Vagina (tissue), 2 donors: Measurements from ENCODE around the gene SCARB2. TPM values are rescaled to one million over a fixed set of nuclear protein-coding genes. Genes with fewer than 3 reads are reported as not detected.

Source experiments
- DNase-seq, 2 donors: peaks; one replicate each; pipeline ENCODE4 v3.0.0-alpha.2; 2017; ENCODE audit errors: extremely low spot score in 2 of 2
- H3K27ac ChIP-seq: fragments of 200-600 bp; sonication (generic); one replicate; pipeline ENCODE4 v1.5.1; 2019
- H3K27me3 ChIP-seq: fragments of 200-600 bp; sonication (generic); one replicate; pipeline ENCODE4 v1.5.1; 2019
- H3K36me3 ChIP-seq, 2 donors: fragments of 200-600 bp; sonication (generic); one replicate each; pipeline ENCODE4 v1.5.1; 2017 to 2019
- H3K4me1 ChIP-seq: fragments of 200-600 bp; sonication (generic); one replicate; pipeline ENCODE4 v1.5.1; 2019
- H3K4me3 ChIP-seq, 2 donors: fragments of 200-600 bp; sonication (generic); 1 replicate in 1 of 2; 2 replicates in 1 of 2; pipeline ENCODE4 v1.5.1; 2016 to 2019
- H3K9me3 ChIP-seq: fragments of 200-600 bp; sonication (generic); one replicate; pipeline ENCODE4 v1.5.1; 2019
- POLR2A ChIP-seq, 2 donors: fragments of 450-650 bp; IDR thresholded peaks; one replicate each; pipeline ENCODE4 v1.6.1; 2017; ENCODE audit warnings: antibody characterized with exemption in 2 of 2, mild to moderate bottlenecking in 2 of 2, moderate library complexity in 2 of 2
- POLR2AphosphoS5 ChIP-seq, 2 donors: sonication (generic); formaldehyde crosslinking; IDR thresholded peaks; one replicate each; pipeline ENCODE4 v1.9.0; 2017; ENCODE audit warnings: antibody characterized with exemption in 2 of 2, mild to moderate bottlenecking in 2 of 2, low read depth in 1 of 2; ENCODE audit not compliant: insufficient read depth in 1 of 2
- intact Hi-C: fragments of 100-400 bp; cut with DNase I; formaldehyde crosslinking; loops from one replicate; pipeline ENCODE4 v1.15.1; 2023
- total RNA-seq: library from RNA; depleted of rRNA; stranded (reverse); fragments of >200 nt; gene quantifications from one replicate; pipeline ENCODE4 v1.2.3, GENCODE V29; 2016
- TF ChIP-seq, protein P1 (sequence below), 3 experiments: fragments of 450-650 bp in 2 of 3; fragments of 200-600 bp in 1 of 3; sonication (generic) in 1 of 3; IDR thresholded peaks; one replicate each; pipeline ENCODE4 v1.5.1; 2017 to 2019; ENCODE audit warnings: antibody characterized with exemption in 3 of 3, mild to moderate bottlenecking in 2 of 3, moderate library complexity in 2 of 3

SCARB2 gene
- total RNA-seq, 1 donor from 2014 or later: 156 TPM

DNA sequence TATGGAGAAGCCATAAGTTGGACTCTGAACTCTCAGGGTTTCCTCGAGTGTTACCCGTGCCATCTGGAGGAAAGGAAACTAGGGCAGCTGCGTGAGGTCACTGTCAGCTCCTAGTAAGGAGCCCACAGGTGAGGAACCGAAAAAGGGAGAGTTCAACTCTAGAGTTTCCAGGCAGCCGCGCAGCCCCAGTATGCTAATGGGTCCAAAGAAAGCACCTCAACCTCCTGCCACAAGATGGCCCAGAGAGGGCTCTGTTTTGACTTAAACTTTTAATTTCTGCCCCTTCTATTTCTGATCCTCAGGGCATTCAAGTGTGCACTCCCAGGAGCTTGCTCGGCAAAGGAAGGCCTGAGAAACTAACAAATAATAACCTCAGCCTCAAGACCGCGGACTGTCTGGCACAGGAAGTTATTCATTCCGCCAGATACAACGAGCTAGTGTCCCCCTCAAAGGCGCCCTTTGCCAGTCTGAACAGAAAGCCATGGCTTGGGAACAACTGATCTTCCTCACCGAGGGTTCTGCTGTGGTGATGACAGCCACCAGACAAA lies 13.9 kb downstream of the SCARB2 start:
- Histone ChIP-seq H3K27me3 (no peaks in the 10 kb centered on the region), H3K27ac (peak overlapping the region; percentile 82), H3K4me3 (peak overlapping the region in 1 of 2 donors; percentile 20), H3K4me1 (peaks cover 83% of the 10 kb centered on the region), H3K36me3 (peaks cover 0 to 9% of the 10 kb centered on the region in 2 donors), H3K9me3 (no peaks in the 10 kb centered on the region)
- intact Hi-C loops: no loop called here
- TF ChIP-seq, protein P1, sequence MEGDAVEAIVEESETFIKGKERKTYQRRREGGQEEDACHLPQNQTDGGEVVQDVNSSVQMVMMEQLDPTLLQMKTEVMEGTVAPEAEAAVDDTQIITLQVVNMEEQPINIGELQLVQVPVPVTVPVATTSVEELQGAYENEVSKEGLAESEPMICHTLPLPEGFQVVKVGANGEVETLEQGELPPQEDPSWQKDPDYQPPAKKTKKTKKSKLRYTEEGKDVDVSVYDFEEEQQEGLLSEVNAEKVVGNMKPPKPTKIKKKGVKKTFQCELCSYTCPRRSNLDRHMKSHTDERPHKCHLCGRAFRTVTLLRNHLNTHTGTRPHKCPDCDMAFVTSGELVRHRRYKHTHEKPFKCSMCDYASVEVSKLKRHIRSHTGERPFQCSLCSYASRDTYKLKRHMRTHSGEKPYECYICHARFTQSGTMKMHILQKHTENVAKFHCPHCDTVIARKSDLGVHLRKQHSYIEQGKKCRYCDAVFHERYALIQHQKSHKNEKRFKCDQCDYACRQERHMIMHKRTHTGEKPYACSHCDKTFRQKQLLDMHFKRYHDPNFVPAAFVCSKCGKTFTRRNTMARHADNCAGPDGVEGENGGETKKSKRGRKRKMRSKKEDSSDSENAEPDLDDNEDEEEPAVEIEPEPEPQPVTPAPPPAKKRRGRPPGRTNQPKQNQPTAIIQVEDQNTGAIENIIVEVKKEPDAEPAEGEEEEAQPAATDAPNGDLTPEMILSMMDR (IDR thresholded peaks at IDR 0.05): no peak
- TF ChIP-seq POLR2A (IDR thresholded peaks at IDR 0.05) (no peak), POLR2AphosphoS5 (IDR thresholded peaks at IDR 0.05; ENCODE audit: insufficient read depth in 1 of 2, low read depth in 1 of 2) (no peak)
- DNase-seq: no peak

DNA sequence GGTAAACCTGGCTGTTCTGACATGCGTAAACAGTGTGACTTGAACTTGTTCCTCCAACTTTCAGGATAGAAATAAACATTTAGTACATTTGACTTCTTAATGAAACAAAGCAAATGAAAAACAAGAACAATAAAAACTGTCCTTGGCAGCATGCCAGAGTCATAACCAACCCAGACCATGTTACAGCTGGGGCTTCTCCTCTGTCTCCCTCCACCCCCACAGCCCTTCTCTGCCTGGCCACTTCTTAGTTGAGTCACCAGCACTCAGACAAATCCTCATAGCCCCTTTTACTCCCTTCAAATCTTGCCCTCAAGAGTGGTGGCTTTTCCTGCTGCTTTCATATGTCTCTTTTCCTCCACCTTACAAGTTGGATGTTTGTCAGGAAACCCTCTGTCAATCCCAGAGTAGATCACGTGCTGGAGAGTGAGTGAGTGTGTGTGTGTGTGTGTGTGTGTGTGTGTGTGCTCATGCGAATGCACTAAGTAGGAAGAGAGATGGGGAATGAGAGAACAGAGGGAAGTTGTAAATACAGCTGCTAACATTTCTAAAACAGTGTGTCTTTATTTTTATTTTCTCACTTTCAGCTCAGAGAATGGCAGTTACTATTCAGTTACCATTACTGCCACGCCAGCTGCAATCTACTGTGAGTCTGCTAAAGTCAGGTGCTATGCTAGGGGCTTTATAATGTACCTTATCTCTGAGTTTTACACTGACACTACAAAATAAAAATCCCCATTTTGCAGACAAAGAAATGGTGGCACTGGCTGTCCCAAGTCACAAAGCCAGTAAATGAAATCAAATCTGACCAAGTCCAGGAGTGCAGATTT lies 15.0 kb downstream of the SCARB2 start:
- Histone ChIP-seq H3K4me3 (peak overlapping the region in 1 of 2 donors; percentile 1), H3K36me3 (peaks cover 0 to 12% of the 10 kb centered on the region in 2 donors), H3K4me1 (peaks cover 88% of the 10 kb centered on the region), H3K9me3 (no peaks in the 10 kb centered on the region), H3K27ac (peak overlapping the region; percentile 82), H3K27me3 (no peaks in the 10 kb centered on the region)
- intact Hi-C loops: no loop called here
- TF ChIP-seq, protein P1 (IDR thresholded peaks at IDR 0.05): no peak
- TF ChIP-seq POLR2AphosphoS5 (IDR thresholded peaks at IDR 0.05; ENCODE audit: insufficient read depth in 1 of 2, low read depth in 1 of 2): peak; percentile 59 to 76
- DNase-seq: no peak

DNA sequence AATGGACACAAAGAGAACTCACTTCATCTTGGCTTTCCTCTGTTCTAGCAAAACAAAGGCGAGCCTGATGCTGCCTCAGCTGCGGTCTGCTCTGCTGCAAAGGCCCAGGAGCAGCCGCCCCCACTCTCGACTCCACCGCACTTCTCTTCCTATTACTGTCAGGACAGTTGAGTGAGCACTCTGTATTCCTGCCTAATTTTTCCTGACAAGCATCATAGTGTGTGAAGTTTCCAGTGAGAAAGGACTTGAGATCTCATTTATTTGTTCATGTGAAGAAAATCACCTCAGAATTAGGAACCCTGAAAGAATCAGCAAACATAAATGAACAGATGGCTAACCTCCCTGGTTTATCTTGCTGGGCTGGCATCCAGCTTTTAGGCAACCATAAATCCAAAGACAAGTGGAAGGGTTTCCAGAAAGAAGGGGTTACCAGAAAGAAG lies 15.6 kb downstream of the SCARB2 start:
- no peaks in the 10 kb centered on the region for H3K9me3 ChIP-seq
- intact Hi-C loops: no loop called here
- H3K4me3 ChIP-seq: no peak overlapping the region
- no peaks in the 10 kb centered on the region for H3K27me3 ChIP-seq
- peaks cover 0 to 17% of the 10 kb centered on the region in 2 donors for H3K36me3 ChIP-seq
- peaks cover 86% of the 10 kb centered on the region for H3K4me1 ChIP-seq
- H3K27ac ChIP-seq: peak overlapping the region; percentile 82
- DNase-seq: no peak
- TF ChIP-seq POLR2AphosphoS5 (IDR thresholded peaks at IDR 0.05; ENCODE audit: insufficient read depth in 1 of 2, low read depth in 1 of 2) (peak in 1 of 2 donors; percentile 59), POLR2A (IDR thresholded peaks at IDR 0.05) (no peak)
- TF ChIP-seq, protein P1 (IDR thresholded peaks at IDR 0.05): no peak

DNA sequence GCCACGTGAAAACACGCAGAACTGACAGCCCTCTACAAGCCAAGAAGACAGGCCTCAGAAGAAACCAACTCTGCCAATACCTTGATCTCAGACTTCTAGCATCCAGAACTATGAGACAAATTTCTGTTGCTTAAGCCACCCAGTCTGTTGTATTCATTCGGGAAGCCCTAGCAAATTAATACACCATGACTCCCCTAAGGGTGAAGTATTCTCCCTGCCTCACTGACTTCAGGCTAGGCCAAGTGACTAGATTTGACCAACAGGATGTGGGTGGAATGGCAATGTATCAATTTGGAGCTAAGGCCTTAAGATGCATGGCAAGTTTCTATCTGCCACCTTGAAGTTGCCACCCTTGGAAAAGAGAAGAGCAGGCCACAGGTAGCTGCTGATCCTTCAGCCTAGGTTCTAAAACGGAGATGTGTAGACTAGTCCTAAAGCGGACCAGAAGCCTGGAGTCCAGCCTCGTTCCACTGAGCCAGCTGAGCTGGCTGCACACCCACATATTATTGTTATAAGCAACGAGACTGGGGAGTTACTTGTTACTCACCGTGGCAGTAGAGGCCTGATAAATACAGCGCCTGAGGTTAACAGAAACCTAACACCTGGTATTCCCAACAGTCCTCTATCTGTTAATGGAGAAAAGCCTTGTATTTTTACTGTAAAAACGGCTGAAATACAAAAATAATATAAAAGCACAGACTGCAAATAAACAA lies 16.4 kb downstream of the SCARB2 start:
- Histone ChIP-seq H3K27ac (peak overlapping the region; percentile 82), H3K36me3 (peaks cover 0 to 25% of the 10 kb centered on the region in 2 donors), H3K27me3 (no peaks in the 10 kb centered on the region), H3K4me1 (peaks cover 85% of the 10 kb centered on the region), H3K4me3 (no peak overlapping the region), H3K9me3 (no peaks in the 10 kb centered on the region)
- TF ChIP-seq, protein P1 (IDR thresholded peaks at IDR 0.05): no peak
- no peak for TF ChIP-seq POLR2A (IDR thresholded peaks at IDR 0.05)
- no peak for TF ChIP-seq POLR2AphosphoS5 (IDR thresholded peaks at IDR 0.05; ENCODE audit: insufficient read depth in 1 of 2, low read depth in 1 of 2)
- no peak for DNase-seq
- intact Hi-C loops: no loop called here
